HEK293T (cell line): ENCODE data around the gene FSTL4.

ENCODE experiments used
- CTCF ChIA-PET: fragments of 350-600 bp; formaldehyde crosslinking; extraction: SDS; loops from one replicate; lab custom pipeline; 2021; ENCODE audit warnings: antibody characterized with exemption, inconsistent platforms; lab: Yijun Ruan, JAX
- POLR2A ChIA-PET: fragments of 350-600 bp; formaldehyde crosslinking; extraction: SDS; loops from one replicate; lab custom pipeline; 2020; ENCODE audit warnings: antibody characterized with exemption, inconsistent platforms; lab: Yijun Ruan, JAX
- DNase-seq: peaks from one replicate; pipeline ENCODE4 v3.0.0; 2012; ENCODE audit warnings: mixed read lengths; ENCODE audit errors: extremely low spot score
- ARNT ChIP-seq: fragments of 450-650 bp; IDR thresholded peaks from 2 replicates; pipeline ENCODE4 v1.6.1; 2017; ENCODE audit warnings: mild to moderate bottlenecking
- BHLHE40 ChIP-seq: fragments of 450-650 bp; IDR thresholded peaks from 2 replicates; pipeline ENCODE4 v1.6.1; 2016; ENCODE audit warnings: mild to moderate bottlenecking, moderate library complexity, borderline replicate concordance
- CTBP1 ChIP-seq: fragments of 450-650 bp; IDR thresholded peaks from 2 replicates; pipeline ENCODE4 v1.6.1; 2016; ENCODE audit warnings: borderline replicate concordance
- ELF4 ChIP-seq: fragments of 450-650 bp; IDR thresholded peaks from 2 replicates; pipeline ENCODE4 v1.6.1; 2017; ENCODE audit warnings: antibody characterized with exemption
- FOXA1 ChIP-seq: fragments of 450-650 bp; IDR thresholded peaks from 2 replicates; pipeline ENCODE4 v1.6.1; 2016; ENCODE audit warnings: mild to moderate bottlenecking
- FOXK2 ChIP-seq: fragments of 450-650 bp; IDR thresholded peaks from 2 replicates; pipeline ENCODE4 v1.6.1; 2016; ENCODE audit warnings: mild to moderate bottlenecking
- FOXM1 ChIP-seq: fragments of 450-650 bp; IDR thresholded peaks from 2 replicates; pipeline ENCODE4 v1.6.1; 2017; ENCODE audit warnings: mild to moderate bottlenecking, borderline replicate concordance
- HDGF ChIP-seq: fragments of 450-650 bp; IDR thresholded peaks from 2 replicates; pipeline ENCODE4 v1.6.1; 2017; ENCODE audit warnings: antibody characterized with exemption, borderline replicate concordance
- L3MBTL2 ChIP-seq: fragments of 450-650 bp; conservative IDR thresholded peaks from 2 replicates; pipeline ENCODE4 v1.6.1; 2016; ENCODE audit warnings: mild to moderate bottlenecking
- LEF1 ChIP-seq: fragments of 450-650 bp; IDR thresholded peaks from 2 replicates; pipeline ENCODE4 v1.6.1; 2017; ENCODE audit warnings: mild to moderate bottlenecking, borderline replicate concordance
- NFRKB ChIP-seq: fragments of 450-650 bp; IDR thresholded peaks from 2 replicates; pipeline ENCODE4 v1.6.1; 2016; ENCODE audit warnings: mild to moderate bottlenecking, moderate library complexity
- PKNOX1 ChIP-seq: fragments of 450-650 bp; IDR thresholded peaks from 2 replicates; pipeline ENCODE4 v1.6.1; 2016
- SP1 ChIP-seq: fragments of 450-650 bp; IDR thresholded peaks from 2 replicates; pipeline ENCODE4 v1.6.1; 2017
- SUZ12 ChIP-seq: fragments of 450-650 bp; IDR thresholded peaks from 2 replicates; pipeline ENCODE4 v1.6.1; 2016; ENCODE audit warnings: mild to moderate bottlenecking
- TARDBP ChIP-seq: fragments of 450-650 bp; IDR thresholded peaks from 2 replicates; pipeline ENCODE4 v1.6.1; 2016
- ZNF384 ChIP-seq: fragments of 450-650 bp; IDR thresholded peaks from 2 replicates; pipeline ENCODE4 v1.6.1; 2016

FSTL4 gene

GRCh38 chr5:133415906-133416305, 196.4 kb downstream of the FSTL4 start:
- ChIA-PET CTCF (interaction anchor here (0.5 to 1.0 kb wide), 2 partner anchors 305 to 611 kb away, joined by 3 read pairs; no protein-coding TSS in a partner anchor), POLR2A (no interaction called here)
- TF ChIP-seq NFRKB (no peak), FOXM1 (no peak), CTBP1 (no peak), ARNT (no peak), LEF1 (no peak), SP1 (no peak), BHLHE40 (no peak), TARDBP (no peak), FOXK2 (no peak), FOXA1 (no peak)
- no peak for DNase-seq

GRCh38 chr5:133415506-133415905, 196.8 kb downstream of the FSTL4 start:
- ChIA-PET CTCF (interaction anchor here (1.0 kb wide), 1 partner anchor 304 kb away, joined by 3 read pairs; no protein-coding TSS in a partner anchor), POLR2A (no interaction called here)
- DNase-seq: no peak
- TF ChIP-seq FOXM1 (no peak), SP1 (no peak), L3MBTL2 (no peak), FOXK2 (no peak), ELF4 (no peak), LEF1 (no peak), BHLHE40 (no peak), ZNF384 (no peak), PKNOX1 (no peak), FOXA1 (no peak), ARNT (no peak), TARDBP (no peak), NFRKB (no peak), SUZ12 (no peak), HDGF (no peak), CTBP1 (no peak)

- CTCF ChIA-PET: no interaction called here
- POLR2A ChIA-PET: no interaction called here
- TF ChIP-seq FOXA1 (no peak), FOXM1 (no peak), CTBP1 (no peak), SP1 (no peak), ELF4 (no peak), FOXK2 (no peak), BHLHE40 (no peak), NFRKB (no peak), TARDBP (no peak), ARNT (no peak), LEF1 (no peak)
- DNase-seq: no peak
These were observed 199.7 kb downstream of the FSTL4 start for GRCh38 chr5:133412661-133413060.

- POLR2A ChIA-PET: no interaction called here
- CTCF ChIA-PET: interaction anchor here (0.6 to 0.9 kb wide), 2 partner anchors 11 to 15 kb away, joined by 3 read pairs; no protein-coding TSS in a partner anchor
- TF ChIP-seq ARNT: no peak
- TF ChIP-seq PKNOX1: no peak
- no peak for TF ChIP-seq ELF4
- TF ChIP-seq SP1: no peak
- no peak for TF ChIP-seq HDGF
- TF ChIP-seq CTBP1: no peak
- TF ChIP-seq TARDBP: no peak
- TF ChIP-seq NFRKB: no peak
- no peak for TF ChIP-seq ZNF384
- TF ChIP-seq L3MBTL2: no peak
- TF ChIP-seq BHLHE40: no peak
- TF ChIP-seq LEF1: no peak
- no peak for DNase-seq
These were observed 202.0 kb downstream of the FSTL4 start for GRCh38 chr5:133410335-133410828.

GRCh38 chr5:133409210-133409674, 203.1 kb downstream of the FSTL4 start:
- ChIA-PET POLR2A (no interaction called here), CTCF (interaction anchor here (0.6 to 1.2 kb wide), 4 partner anchors 14 to 265 kb away, joined by 3 to 5 read pairs (median 4); no protein-coding TSS in a partner anchor)
- TF ChIP-seq ELF4 (no peak), FOXM1 (no peak), FOXA1 (no peak), ARNT (no peak), SUZ12 (no peak), NFRKB (no peak), ZNF384 (no peak)
- no peak for DNase-seq

GRCh38 chr5:133408322-133408721, 204.0 kb downstream of the FSTL4 start:
- no peak for DNase-seq
- TF ChIP-seq ZNF384: no peak
- no peak for TF ChIP-seq ELF4
- TF ChIP-seq SUZ12: no peak
- ChIA-PET CTCF (interaction anchor here (1.2 to 1.8 kb wide), 2 partner anchors 13 to 16 kb away, joined by 4 to 5 read pairs; no protein-coding TSS in a partner anchor), POLR2A (no interaction called here)
